Stomach (tissue), 9 donors: ENCODE results near the gene PSMC4. TPM values are rescaled to one million over a fixed set of nuclear protein-coding genes. Genes with fewer than 3 reads are reported as not detected.
A peak's percentile ranks its signal among the peaks of the same experiment; 100 is the strongest.

ENCODE experiments used
- DNase-seq, 2 donors: peaks; one replicate each; pipeline versions ENCODE4 v3.0.0 to v3.0.0-alpha.2; 2013 to 2019
- H3K27ac ChIP-seq, 5 donors: fragments of 200-600 bp in 4 of 5; sonication (generic) in 4 of 5; one replicate each; pipeline ENCODE4 v1.5.1; 2013 to 2019; ENCODE audit warnings: mild to moderate bottlenecking in 1 of 5, moderate library complexity in 1 of 5
- H3K27me3 ChIP-seq, 3 donors: fragments of 200-600 bp; sonication (generic); one replicate each; pipeline ENCODE4 v1.5.1; 2017 to 2019; ENCODE audit warnings: mixed run types in 1 of 3
- H3K36me3 ChIP-seq, 4 donors: fragments of 200-600 bp; sonication (generic); 1 replicate in 3 of 4; 2 replicates in 1 of 4; pipeline ENCODE4 v1.5.1; 2016 to 2019
- H3K4me1 ChIP-seq, 4 donors: fragments of 200-600 bp; sonication (generic); one replicate each; pipeline ENCODE4 v1.5.1; 2016 to 2019
- H3K4me3 ChIP-seq, 4 donors: fragments of 200-600 bp; sonication (generic) in 3 of 4; one replicate each; pipeline ENCODE4 v1.5.1; 2016 to 2019; ENCODE audit warnings: mild to moderate bottlenecking in 1 of 4
- H3K9me3 ChIP-seq, 4 donors: fragments of 200-600 bp; sonication (generic); one replicate each; pipeline ENCODE4 v1.5.1; 2016 to 2019
- CTCF ChIP-seq, 7 experiments: fragments of 450-650 bp in 4 of 7; fragments of 200-600 bp in 3 of 7; sonication (generic) in 3 of 7; IDR thresholded peaks; one replicate each; pipeline ENCODE4 v1.5.1; 2016 to 2019; ENCODE audit warnings: antibody characterized with exemption in 7 of 7, control low read depth in 2 of 7, mild to moderate bottlenecking in 1 of 7
- EP300 ChIP-seq: sonication (generic); formaldehyde crosslinking; IDR thresholded peaks from one replicate; pipeline ENCODE4 v1.6.1; 2017; ENCODE audit warnings: antibody characterized with exemption
- POLR2A ChIP-seq, 4 donors: fragments of 450-650 bp; IDR thresholded peaks; one replicate each; pipeline ENCODE4 v1.6.1; 2016; ENCODE audit warnings: antibody characterized with exemption in 4 of 4, control low read depth in 2 of 4, mild to moderate bottlenecking in 1 of 4, moderate library complexity in 1 of 4
- POLR2AphosphoS5 ChIP-seq, 3 donors: sonication (generic); formaldehyde crosslinking; IDR thresholded peaks; one replicate each; pipeline ENCODE4 v1.6.1; 2016; ENCODE audit warnings: antibody characterized with exemption in 3 of 3
- WGBS, 5 donors: extraction: QIAGEN DNeasy Blood & Tissue Kit in 3 of 5; methylation state at CpG; one replicate each; pipeline versions ENCODE4 v1.1.5 to v1.1.7; 2013 to 2018; 5-methylcytosine and 5-hydroxymethylcytosine counted together
- intact Hi-C: fragments of 100-400 bp; cut with DNase I; formaldehyde crosslinking; loops from one replicate; pipeline ENCODE4 v1.15.1; 2023; ENCODE audit warnings: low total_unique reads
- polyA plus RNA-seq, 3 donors: library from polyadenylated mRNA; stranded (reverse); fragments of 200-250 nt; gene quantifications; one replicate each; pipeline ENCODE4 v1.2.3, GENCODE V29; 2013
- total RNA-seq, 5 donors: library from RNA; depleted of rRNA; stranded (reverse); fragments of >200 nt; gene quantifications; one replicate each; pipeline versions ENCODE4 v1.1.0 to v1.2.3, GENCODE V29; 2014 to 2016
- donor health status: healthy with polysubstance abuse.
- donor health status: Bipolar disorder and iron deficiency.
- donor health status: healthy.

The PSMC4 gene
- total and polyA plus RNA-seq, 8 donors = 3.8 to 79.7 (median 65.9) TPM

DNA sequence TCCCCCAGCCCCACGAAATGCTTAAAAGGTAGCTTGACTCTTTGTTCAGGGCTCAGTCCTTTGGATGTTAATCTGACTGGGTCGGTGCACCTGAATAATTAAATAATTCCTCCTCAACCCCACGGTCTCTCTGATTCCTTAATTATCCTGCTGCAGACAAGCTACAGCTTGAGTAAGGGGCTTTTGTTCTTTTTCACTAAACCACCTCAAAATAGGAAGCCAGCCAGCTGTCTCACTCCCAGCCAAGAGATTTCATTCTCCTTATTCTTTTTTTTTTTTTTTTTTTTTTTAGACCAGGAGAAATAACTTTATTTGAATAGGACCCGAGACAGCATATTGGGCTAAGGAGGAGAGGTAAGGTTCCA, 28.6 kb upstream of the PSMC4 start:
- Histone ChIP-seq H3K36me3 (no peaks in the 10 kb centered on the region), H3K27ac (peak overlapping the region; percentile 54 to 87 (median 79)), H3K27me3 (peaks cover 0 to 18% (median 0%) of the 10 kb centered on the region in 3 donors), H3K4me3 (no peak overlapping the region), H3K4me1 (peaks cover 22 to 61% (median 33%) of the 10 kb centered on the region in 4 donors), H3K9me3 (peaks cover 0 to 5% (median 2%) of the 10 kb centered on the region in 4 donors)
- WGBS, 5 donors = 22 to 33% (median 31%) methylated on average over 4 of the region's 4 CpGs
- no peak for TF ChIP-seq CTCF (IDR thresholded peaks at IDR 0.05)
- no peak for TF ChIP-seq POLR2A (IDR thresholded peaks at IDR 0.05)
- no peak for DNase-seq
- intact Hi-C loops = no loop called here

DNA sequence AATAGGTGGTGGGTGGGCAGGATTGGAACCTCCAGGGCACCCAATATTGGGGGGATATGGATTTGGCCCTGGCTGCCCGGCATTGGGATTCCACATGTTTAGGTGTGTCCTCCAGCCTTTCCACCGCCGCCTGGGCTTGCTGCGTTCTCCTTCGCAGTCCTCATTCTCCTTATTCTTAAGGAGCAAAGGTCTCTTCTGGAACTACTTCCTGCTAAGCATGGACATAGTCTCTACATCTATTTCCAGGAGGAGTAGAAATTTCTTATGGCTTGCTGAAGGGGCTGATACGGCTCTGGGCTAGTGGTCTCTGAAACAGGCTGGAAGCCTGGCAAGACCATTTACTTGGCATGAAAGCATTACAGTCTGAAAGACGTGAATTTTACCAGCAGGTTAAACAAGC, 27.4 kb upstream of the PSMC4 start:
- Histone ChIP-seq H3K27ac (peak overlapping the region; percentile 71 to 87 (median 82)), H3K4me1 (peaks cover 22 to 53% (median 33%) of the 10 kb centered on the region in 4 donors), H3K9me3 (peaks cover 0 to 5% (median 2%) of the 10 kb centered on the region in 4 donors), H3K27me3 (peaks cover 0 to 30% (median 0%) of the 10 kb centered on the region in 3 donors), H3K36me3 (no peaks in the 10 kb centered on the region), H3K4me3 (no peak overlapping the region)
- DNase-seq = peak; percentile 49 to 68
- TF ChIP-seq CTCF (IDR thresholded peaks at IDR 0.05) (no peak), EP300 (no peak), POLR2AphosphoS5 (IDR thresholded peaks at IDR 0.05) (peak in 1 of 3 donors; percentile 5), POLR2A (IDR thresholded peaks at IDR 0.05) (no peak)
- intact Hi-C loops = no loop called here
- WGBS, 5 donors = 29 to 61% (median 53%) methylated on average over 7 of the region's 7 CpGs

DNA sequence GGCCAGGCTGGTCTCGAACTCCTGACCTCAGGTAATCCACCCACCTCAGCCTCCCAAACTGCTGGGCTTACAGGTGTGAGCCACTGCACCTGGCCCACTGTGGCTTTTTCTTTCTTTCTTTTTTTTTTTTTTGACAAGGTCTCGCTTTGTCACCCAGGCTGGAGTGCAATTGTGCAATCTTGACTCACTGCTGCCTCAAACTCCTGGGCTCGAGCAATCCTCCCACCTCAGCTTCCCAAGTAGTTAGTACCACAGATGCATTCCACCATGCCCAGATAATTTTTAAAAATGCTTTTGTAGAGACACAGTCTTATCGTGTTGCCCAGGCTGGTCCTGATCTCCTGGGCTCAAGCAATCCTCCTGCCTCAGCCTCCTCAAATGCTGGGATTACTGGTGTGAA, 24.4 kb upstream of the PSMC4 start:
- Histone ChIP-seq H3K4me3 (no peak overlapping the region), H3K4me1 (peaks cover 17 to 46% (median 29%) of the 10 kb centered on the region in 4 donors), H3K27ac (peak overlapping the region in 2 of 5 donors; percentile 86 to 87), H3K9me3 (no peaks in the 10 kb centered on the region), H3K27me3 (peaks cover 0 to 50% (median 0%) of the 10 kb centered on the region in 3 donors), H3K36me3 (no peaks in the 10 kb centered on the region)
- TF ChIP-seq POLR2AphosphoS5 (IDR thresholded peaks at IDR 0.05) (no peak), POLR2A (IDR thresholded peaks at IDR 0.05) (no peak), CTCF (IDR thresholded peaks at IDR 0.05) (no peak), EP300 (no peak)
- 74 to 90% (median 82%) methylated on average over 4 of the region's 4 CpGs for WGBS, 5 donors
- peak; percentile 16 to 25 for DNase-seq
- intact Hi-C loops = no loop called here

DNA sequence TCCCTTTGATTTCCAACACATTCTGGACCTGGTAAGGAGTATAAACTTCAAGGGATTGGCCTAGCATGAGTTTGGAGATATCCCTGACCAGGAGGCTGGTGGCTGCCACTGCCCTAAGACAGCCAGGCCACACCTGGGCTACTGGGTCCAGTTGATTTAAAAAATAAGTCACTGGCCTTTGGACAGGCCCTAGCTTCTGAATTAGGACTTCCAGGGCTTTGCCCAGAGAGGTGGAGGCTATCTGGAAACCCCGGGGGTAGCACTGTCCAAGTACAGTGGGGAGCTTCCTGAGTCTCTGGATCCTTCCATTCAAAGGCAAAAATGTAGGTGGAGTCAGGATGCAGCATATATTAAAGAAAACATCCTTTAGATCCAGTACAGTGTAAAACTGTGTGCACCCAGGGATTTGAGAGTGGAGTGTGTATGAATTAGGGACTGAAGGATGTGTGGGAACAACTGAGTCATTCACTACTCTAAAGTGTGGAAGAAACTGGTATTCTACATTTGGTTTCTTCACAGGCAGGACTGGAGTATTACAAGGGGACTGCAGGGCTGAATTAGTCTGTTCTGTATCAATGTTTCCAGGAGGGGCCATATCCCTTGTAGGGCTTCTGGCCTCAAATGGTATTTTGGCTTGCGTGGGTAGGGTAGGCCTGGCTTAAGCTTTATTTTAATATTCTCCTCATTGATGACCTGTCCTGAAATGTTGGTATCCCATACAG, 21.8 kb upstream of the PSMC4 start:
- intact Hi-C loops = no loop called here

More for the DNA sequence above, 21.8 kb upstream of the PSMC4 start:
- H3K36me3 ChIP-seq = no peaks in the 10 kb centered on the region
- no peak overlapping the region for H3K27ac ChIP-seq
- 88 to 100% (median 91%) methylated on average over 2 of the region's 2 CpGs for WGBS, 5 donors
- peaks cover 17 to 40% (median 24%) of the 10 kb centered on the region in 4 donors for H3K4me1 ChIP-seq
- TF ChIP-seq CTCF (IDR thresholded peaks at IDR 0.05) (no peak), EP300 (no peak), POLR2A (IDR thresholded peaks at IDR 0.05) (no peak), POLR2AphosphoS5 (IDR thresholded peaks at IDR 0.05) (no peak)
- no peak overlapping the region for H3K4me3 ChIP-seq
- peaks cover 0 to 50% (median 0%) of the 10 kb centered on the region in 3 donors for H3K27me3 ChIP-seq
- DNase-seq = peak in 1 of 2 donors; percentile 7
- H3K9me3 ChIP-seq = no peaks in the 10 kb centered on the region
